ENCODE data around the gene GALNT17. TPM values are rescaled to one million over a fixed set of nuclear protein-coding genes. Genes with fewer than 3 reads are reported as not detected.

Gene GALNT17
- total and polyA plus RNA-seq, 2 experiments from 2014 or later: 11.1 to 65.6 TPM

GRCh38 chr7:71538210-71538609, 406.3 kb downstream of the GALNT17 start (continued):
- TF ChIP-seq REST (IDR thresholded peaks at IDR 0.05; ENCODE audit: unreplicated experiment): no peak
- TF ChIP-seq STAT1 (IDR thresholded peaks at IDR 0.05; ENCODE audit: unreplicated experiment): no peak
- no peak for TF ChIP-seq CREB1 (CRISPR knock-in tag; IDR thresholded peaks at IDR 0.05; ENCODE audit: low read depth)
- no peak for TF ChIP-seq ZNF331 (CRISPR knock-in tag; IDR thresholded peaks at IDR 0.05; ENCODE audit: low read depth)
- no peak for TF ChIP-seq NANOG (IDR thresholded peaks at IDR 0.05; ENCODE audit: borderline replicate concordance)
- TF ChIP-seq EZH2 (IDR thresholded peaks at IDR 0.05; ENCODE audit: low read depth, unreplicated experiment): no peak

- H3K4me2 ChIP-seq: no peak overlapping the region
- H3K4me3 ChIP-seq: no peak overlapping the region
- no peak overlapping the region for H3K27ac Mint-ChIP-seq
- no peak overlapping the region for H3K4me3 Mint-ChIP-seq
- no peaks in the 10 kb centered on the region for H3K4me1 ChIP-seq (ENCODE audit: insufficient read depth)
- H3K4me1 Mint-ChIP-seq: peaks cover 6% of the 10 kb centered on the region; the same call in 1 of the 3 replicates
- no peak overlapping the region for H2AFZ ChIP-seq
- no peak overlapping the region for H3K27ac ChIP-seq (ENCODE audit: low read depth)
- no peaks in the 10 kb centered on the region; the same call in none of the 2 replicates for H3K36me3 ChIP-seq (ENCODE audit: insufficient read depth)
- H3K27me3 ChIP-seq (ENCODE audit: insufficient read depth): no peaks in the 10 kb centered on the region
- H3K36me3 Mint-ChIP-seq (ENCODE audit: low read depth): peaks cover 24% of the 10 kb centered on the region
- no peak for ATAC-seq
- H3F3A ChIP-seq (replicated peaks; ENCODE audit: low read depth): no peaks in the 10 kb centered on the region
- H3K79me2 ChIP-seq (replicated peaks; ENCODE audit: insufficient read depth): no peaks in the 10 kb centered on the region; the same call in 1 of the 2 replicates
- H4K20me1 ChIP-seq (replicated peaks; ENCODE audit: insufficient read depth): no peaks in the 10 kb centered on the region
- peaks cover 7% of the 10 kb centered on the region for H3K27me3 Mint-ChIP-seq (ENCODE audit: insufficient read depth, low read depth, poor library complexity)
- H3K9me3 Mint-ChIP-seq: peaks cover 13% of the 10 kb centered on the region
- DNase-seq (ENCODE audit: low spot score): no peak
- no peaks in the 10 kb centered on the region for H3K9me2 ChIP-seq (ENCODE audit: insufficient read depth)
- no peak for TF ChIP-seq CTCF (conservative IDR thresholded peaks at IDR 0.05; ENCODE audit: low read depth in 2 of 2)
- TF ChIP-seq JUNB (IDR thresholded peaks at IDR 0.05; ENCODE audit: unreplicated experiment): no peak
- no peak for TF ChIP-seq ZNF114 (CRISPR knock-in tag; IDR thresholded peaks at IDR 0.05)
- TF ChIP-seq ZNF462 (CRISPR knock-in tag; IDR thresholded peaks at IDR 0.05): no peak
- TF ChIP-seq CREB1 (CRISPR knock-in tag; IDR thresholded peaks at IDR 0.05; ENCODE audit: low read depth): no peak
- TF ChIP-seq STAT1 (IDR thresholded peaks at IDR 0.05; ENCODE audit: unreplicated experiment): no peak
- no peak for TF ChIP-seq REST (IDR thresholded peaks at IDR 0.05; ENCODE audit: unreplicated experiment)
Measured at GRCh38 chr7:71539615-71540014, 407.7 kb downstream of the GALNT17 start.

All from GM23338 (cell line).